GM20431 (cell line): ENCODE data around the gene DYNLRB1.

ENCODE experiments used
- in situ Hi-C: fragments of 300-500 bp; cut with MseI, MboI; formaldehyde crosslinking; loops from one replicate; pipeline ENCODE4 v1.15.0; 2020; ENCODE audit warnings: low sequenced_read_pairs; ENCODE audit not compliant: unreplicated experiment

DYNLRB1 gene

DNA sequence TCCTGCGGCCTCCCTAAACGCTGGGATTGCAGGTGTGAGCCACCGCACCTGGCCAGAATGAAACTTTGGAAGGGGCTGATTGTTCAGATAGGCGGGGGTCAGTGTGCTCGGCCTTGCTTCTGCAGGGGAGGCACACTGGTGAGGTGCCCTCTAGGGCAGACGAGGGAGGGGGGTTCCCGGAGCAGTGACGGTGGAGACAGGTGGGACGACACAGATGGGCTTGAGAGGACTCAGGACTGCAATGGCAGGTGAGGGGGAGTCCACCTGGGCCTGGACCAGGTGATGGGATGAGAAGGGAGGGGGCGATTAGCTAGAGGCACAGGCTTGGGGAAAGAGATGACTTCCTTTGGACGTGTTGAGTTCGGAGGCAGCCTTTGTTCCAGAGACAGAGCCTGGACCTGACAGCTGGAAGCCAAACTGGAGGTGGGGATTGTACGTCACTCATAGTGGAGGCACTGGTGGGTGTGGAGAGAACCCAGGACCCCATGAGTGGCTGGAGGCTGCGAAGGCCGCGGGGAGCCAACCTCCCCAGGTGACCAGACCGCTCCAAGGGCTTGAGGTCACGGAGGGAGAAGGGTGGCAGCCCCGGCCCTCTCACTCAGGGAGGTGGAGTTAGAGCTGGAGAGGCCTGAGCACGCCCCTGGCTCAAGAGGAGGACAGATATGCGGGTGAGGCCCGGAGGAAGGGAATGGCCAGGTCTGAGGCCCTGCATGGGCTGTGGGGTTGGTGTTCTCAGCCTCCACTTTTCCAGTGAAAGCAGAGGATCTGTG is 31.8 kb downstream of the DYNLRB1 start:
- in situ Hi-C loops: loop anchor here (25.0 kb wide), 1 partner anchor 236 kb away; the partner anchor contains the start of gene AHCY

- in situ Hi-C loops: loop anchor here (25.0 kb wide), 1 partner anchor 237 kb away; the partner anchor contains the start of gene AHCY
Measured at GRCh38 chr20:34549291-34549928, 33.2 kb downstream of the DYNLRB1 start.

GRCh38 chr20:34549929-34550305 is 33.7 kb downstream of the DYNLRB1 start:
- in situ Hi-C loops: loop anchor here (25.0 kb wide), 1 partner anchor 238 kb away; the partner anchor contains the start of gene AHCY

GRCh38 chr20:34552569-34552968 is 36.3 kb downstream of the DYNLRB1 start:
- in situ Hi-C loops: no loop called here

DNA sequence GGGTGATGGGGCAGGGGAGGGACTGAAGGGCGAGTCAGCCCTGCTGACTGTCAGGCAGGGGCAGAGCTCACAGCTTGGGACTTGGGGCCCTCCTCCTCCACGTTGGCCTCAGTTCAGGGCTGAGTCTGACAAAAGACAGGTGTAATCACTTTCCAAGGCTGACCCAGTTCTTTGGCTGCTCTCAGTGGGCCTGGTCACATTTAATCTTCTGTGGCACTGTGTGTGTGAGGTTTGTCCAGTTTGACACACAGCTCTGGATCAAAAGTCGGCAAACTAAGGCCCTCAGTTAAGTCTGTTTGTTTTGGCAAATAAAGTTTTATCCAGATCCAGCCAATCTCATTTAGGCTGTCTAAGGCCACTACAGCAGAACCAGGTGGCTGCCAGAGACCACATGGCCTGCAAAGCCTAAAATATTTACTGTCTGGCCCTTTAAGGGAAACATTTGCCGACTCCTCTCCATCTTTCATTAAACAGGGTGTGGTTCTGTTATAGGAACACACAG is 37.2 kb downstream of the DYNLRB1 start:
- in situ Hi-C loops: no loop called here

- in situ Hi-C loops: no loop called here
Measured at GRCh38 chr20:34557936-34558319, 41.7 kb downstream of the DYNLRB1 start.

DNA sequence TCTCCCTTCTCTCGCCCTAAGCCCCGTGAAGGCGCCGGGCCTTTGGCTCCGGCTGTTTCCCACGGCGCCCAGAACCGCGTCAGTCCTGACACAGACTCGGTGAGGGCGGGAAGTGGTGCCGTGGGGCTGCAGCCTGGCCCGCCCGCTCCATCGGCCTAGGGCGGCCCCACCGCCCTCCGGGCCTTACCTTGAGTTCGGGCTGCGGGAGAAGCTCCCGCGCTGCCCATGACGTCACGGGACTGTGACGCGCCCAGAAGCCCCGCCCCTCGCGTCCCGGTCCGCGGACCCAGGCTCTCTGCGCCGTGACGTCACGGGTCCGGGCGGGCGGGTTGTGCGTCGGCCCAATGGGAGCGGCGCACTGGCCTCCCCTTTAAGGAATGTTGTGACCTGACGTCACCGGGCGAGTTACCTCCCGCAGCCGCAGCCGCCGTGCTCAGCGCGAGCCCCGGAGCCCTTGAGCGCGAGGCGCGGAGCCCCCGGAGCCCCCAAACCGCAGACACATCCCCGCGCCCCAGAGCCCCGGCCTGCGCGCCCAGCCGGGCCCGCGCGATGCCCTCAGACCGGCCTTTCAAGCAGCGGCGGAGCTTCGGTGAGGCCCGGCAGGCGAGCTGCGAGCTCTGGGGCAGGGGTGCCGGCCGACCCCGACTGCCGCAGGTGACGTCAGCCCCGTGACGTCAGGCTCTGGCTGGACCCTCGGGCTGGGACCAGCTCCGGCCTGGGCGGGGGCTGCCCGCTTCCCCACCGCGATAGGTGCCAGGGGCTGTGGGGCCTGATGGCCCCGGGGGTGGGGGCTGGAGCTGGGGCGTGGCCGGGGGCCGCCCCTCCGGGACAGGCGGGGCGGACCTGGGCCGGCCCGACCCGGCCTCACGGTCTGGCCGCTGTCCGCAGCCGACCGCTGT is 42.3 kb downstream of the DYNLRB1 start, which contains the start of gene MAP1LC3A:
MAP1LC3A (plus strand) TSS at position 399 of the 899 bp plus-strand sequence; CDS start at position 550, 151 bp downstream.
- in situ Hi-C loops: no loop called here

GRCh38 chr20:34559311-34560140 is 43.3 kb downstream of the DYNLRB1 start:
- in situ Hi-C loops: no loop called here

DNA sequence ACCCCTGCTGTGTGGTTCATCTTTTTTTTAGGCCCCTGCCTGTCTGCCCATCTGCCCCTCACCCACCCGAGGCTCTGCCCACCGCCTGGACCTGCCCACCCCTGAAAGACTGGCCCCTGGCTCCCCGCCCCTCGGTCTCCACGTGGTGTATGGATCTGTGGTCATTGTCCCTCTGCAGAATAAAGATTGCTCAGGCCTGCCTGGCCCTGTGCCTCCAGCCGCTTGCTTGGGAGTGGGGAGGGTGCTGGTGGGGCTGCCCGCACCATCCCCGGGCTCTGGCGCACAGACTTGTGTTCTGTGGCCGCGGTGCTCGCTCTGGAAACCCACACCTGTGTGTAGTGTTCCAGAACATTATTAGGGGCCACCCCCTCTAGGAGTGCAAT is 43.9 kb downstream of the DYNLRB1 start:
- in situ Hi-C loops: no loop called here

- in situ Hi-C loops: no loop called here
Measured at GRCh38 chr20:34560614-34561013, 44.4 kb downstream of the DYNLRB1 start.

DNA sequence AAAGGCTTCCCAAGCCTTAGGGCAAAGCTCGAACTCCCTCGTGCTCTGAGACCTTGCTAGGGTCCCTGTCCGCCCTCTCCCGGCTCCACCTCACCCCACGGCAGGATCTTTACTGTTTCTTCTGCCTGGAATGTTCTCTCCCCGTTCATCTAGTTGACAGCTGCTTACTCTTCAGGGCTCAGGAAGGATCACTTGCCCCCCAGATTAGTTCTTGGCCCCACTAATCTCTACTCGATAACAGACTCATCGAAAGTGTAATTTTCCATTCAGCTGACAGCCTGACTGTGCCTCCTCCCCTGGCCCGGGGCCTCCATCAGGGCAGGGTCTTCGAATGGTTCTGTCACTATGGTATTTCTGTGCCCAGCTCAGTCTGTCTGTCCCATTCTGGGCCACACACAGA is 45.4 kb downstream of the DYNLRB1 start:
- in situ Hi-C loops: no loop called here

- in situ Hi-C loops: no loop called here
Measured at GRCh38 chr20:34562641-34563040, 46.4 kb downstream of the DYNLRB1 start.

- in situ Hi-C loops: no loop called here
Measured at GRCh38 chr20:34564833-34565232, 48.6 kb downstream of the DYNLRB1 start.

- in situ Hi-C loops: no loop called here
Measured at GRCh38 chr20:34566978-34567891, 51.0 kb downstream of the DYNLRB1 start.

DNA sequence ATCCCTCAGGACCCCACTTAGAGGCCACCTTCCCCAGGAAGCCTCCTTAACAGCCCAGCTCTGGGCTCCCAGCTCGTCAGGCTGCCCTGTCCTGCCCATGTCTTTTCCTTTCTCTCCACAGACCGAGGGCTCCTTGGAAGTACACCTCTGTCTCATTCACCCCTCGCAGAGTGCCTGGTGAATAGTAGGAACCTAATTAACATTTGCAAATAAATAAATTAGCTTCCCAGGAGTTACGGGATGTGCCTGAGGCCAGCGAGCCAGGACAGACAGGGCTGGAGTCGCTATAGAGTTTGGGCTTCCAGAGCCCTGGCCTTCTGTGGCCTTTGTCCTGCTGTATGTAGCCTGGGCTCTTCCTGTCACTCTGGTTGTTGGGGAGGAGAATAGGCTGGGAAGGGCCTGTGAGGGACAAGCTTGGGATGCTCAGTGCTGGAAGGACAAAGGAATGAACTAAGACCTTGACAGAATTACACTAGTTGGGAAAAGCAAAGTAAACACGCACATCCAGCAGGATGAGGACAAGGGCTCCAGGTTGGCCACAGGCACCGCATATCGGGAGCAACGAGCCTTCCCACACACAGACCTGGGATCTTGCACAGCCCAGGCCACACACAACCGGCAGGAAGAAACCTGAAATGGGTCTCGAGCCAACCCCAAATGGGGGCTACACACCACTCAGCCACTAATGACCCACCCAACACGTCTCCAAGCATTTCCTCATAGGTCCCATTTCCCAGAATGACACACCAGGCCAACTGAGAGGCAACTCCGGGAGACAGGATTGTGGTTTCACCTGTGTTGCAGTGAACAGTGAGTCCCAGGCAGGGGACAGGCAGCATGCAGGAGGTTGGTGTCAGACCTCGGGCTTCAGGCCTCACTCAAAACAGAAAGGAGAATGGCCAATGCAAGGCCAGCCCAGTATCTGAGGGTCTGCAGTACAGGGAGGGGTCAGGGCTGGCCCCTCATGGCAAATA is 52.0 kb downstream of the DYNLRB1 start:
- in situ Hi-C loops: no loop called here

DNA sequence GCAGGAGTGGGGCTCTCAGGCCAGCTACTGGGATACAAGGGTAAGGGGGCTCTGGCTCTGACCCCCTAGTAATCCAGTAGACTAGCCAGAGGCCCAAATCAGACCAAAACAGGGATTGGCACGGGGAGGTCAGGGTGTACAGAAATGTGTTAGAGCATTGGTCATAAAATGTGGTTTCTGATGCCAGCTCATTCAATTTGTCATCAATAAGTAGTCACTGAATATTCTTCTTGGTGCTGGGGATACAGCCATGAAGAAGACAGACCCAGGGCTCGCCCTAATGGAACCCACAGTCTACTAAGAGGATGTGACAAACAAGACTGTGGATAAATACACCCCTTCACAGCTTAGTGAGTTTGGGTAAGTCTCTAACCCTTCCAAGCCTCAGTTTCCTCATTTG is 53.4 kb downstream of the DYNLRB1 start:
- in situ Hi-C loops: no loop called here

GRCh38 chr20:34570859-34571306 is 54.7 kb downstream of the DYNLRB1 start:
- in situ Hi-C loops: no loop called here
